Hematopoietic multipotent progenitor cell treated with erythropoietin and hydrocortisone succinate and interleukin-3 and kit ligand, for 15 days (in vitro differentiated cells): ENCODE data around the gene FOXQ1.
"Not testable (repeated sequence)": the region's sequence is repeated elsewhere in the genome, so short reads cannot be mapped to it uniquely, and the experiment has no call there.

Source experiments
- DNase-seq: peaks from one replicate; pipeline ENCODE4 v3.0.0-alpha.2; 2015; ENCODE audit warnings: low spot score

FOXQ1 gene

DNA sequence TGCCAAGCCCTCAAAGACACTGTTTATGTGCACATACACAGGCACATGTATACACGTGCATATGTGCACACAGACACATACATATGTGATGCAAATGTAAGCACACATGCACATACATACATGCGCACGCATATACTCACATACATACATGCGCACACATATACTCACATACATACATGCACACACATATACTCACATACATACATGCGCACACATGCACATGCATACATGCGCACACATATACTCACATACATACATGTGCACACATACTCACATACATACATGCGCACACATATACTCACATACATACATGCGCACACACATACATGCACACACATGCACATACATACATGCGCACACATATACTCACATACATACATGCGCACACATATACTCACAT is 20.5 kb upstream of the FOXQ1 start:
- no peak for DNase-seq

DNA sequence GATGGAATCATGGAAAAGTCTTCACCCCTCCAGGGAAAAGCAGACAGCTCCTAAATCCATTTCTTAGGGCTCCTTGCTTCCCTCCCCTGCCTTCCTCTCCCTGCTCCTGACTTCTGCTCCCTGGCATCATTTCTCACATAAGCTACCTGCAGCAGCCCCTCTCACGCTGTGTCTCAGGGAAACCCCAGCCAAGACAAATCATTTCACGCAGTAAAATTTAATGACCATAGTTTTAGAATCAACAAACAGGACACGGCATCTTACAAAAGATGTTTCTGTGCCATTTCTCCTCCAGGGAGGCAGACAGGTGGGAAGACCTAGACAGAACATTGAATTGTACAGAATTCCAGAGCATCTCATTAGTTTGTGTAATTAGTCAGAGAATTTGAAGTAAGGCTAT is 16.5 kb upstream of the FOXQ1 start:
- DNase-seq = no peak

DNA sequence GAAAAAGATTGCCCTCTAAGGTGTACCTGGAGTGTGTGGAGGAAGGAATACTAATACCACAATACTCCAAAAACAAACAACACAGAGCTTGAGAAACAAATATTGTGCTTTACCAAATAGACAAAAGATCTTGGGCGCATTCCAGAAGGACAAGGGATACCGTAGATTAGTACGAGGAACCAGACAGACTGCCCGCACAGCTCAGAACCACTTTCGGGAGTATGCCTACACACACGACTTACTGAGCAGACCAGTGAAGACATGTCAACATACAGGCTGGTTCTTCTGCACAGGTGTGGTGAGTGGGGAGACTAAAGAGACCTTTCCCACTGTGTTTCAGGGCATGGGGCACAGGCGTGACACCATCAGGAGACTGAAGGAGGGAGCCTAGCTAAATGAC is 15.8 kb upstream of the FOXQ1 start:
- DNase-seq = no peak

DNA sequence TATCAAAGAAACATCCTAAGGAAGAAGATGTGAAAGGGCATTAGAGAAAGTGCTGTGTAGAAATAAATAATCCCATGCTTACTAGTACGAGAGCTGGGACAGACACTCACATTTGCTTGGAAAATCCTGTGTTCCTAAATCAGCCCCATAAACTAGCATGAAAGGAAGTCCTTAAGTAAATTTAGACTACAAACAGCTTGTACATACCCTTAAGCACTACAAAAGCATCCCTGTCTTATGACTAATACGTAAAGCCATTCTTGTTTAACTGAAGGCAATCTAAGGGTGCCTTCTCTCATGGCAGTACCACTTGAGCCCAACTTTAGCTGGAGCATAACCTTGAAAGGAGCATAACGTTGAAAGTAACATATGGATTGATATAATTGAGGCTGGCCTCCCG is 15.4 kb upstream of the FOXQ1 start:
- no peak for DNase-seq

DNA sequence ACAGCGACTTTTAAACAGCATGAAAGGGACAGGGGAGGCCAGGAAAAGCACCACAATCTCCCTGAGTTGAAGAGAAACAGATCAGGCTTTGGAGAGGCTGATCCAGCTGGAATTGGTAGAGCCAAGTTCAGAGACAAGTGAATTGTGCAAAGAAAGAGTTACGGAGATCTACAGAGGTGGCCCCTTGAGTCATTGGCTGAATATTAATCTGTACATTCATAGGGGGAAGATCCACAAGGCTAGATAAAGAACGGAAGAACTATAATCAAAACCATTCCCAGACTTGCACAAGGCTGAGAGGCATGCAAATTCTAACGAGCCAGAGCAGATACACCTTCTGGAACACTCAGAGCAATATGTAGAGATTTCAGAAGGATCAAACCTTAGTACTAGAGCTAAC is 14.2 kb upstream of the FOXQ1 start:
- DNase-seq = no peak

DNA sequence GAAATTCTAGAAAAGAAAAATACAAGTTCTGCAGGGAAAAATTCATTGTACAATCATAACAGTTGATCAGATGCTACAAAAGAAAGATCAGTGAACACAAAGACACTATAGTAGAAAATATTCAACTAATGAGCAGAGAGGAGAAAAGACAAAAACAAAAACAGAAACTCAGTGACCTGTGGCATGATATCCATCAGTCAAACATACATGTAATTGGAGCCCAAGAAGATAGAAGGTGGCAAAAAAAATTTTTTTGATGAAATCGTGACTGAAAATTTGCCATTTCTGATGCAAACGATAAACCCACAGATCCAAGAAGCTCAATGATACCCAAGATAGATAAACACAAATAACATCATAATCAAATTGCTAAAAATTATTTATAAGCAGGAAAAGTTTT is 13.1 kb upstream of the FOXQ1 start:
- no peak for DNase-seq

DNA sequence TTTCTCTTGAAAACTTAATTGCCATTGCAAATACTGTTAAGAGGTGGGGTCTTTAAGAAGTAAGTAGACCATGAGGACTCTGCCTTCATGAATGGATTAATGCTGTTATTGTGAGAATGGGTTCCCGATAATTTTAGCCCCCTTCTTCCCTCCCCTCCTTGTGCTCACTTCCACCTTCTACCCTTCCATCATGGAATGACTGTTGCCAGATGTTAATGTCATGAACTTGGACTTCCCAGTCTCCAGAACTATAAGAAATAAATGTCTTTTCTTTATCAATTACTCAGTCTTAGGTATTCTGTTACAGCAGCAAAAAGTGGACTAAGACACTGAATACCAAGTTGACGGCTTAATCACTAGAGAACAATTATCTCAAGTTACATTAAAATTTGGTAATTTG is 5.8 kb upstream of the FOXQ1 start:
- no peak for DNase-seq

DNA sequence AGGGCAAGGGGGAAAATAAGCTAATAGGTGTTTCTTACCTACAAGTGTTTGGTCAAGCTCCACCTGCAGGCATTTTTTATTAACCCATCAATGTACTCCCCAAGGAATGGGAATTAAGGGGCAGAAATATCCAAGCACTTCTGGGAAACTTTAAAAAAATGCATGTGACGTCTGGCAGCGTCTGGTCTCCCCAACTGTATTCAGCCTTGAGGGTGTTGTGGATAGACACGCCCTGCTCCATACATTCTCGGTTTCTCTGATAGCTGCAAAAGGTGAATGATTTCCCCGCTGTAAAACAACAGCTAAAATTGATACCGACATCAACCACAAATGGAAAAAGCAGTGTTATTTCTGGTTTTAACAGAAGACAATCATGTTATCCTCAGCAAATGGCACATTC is 2.5 kb upstream of the FOXQ1 start:
- no peak for DNase-seq

DNA sequence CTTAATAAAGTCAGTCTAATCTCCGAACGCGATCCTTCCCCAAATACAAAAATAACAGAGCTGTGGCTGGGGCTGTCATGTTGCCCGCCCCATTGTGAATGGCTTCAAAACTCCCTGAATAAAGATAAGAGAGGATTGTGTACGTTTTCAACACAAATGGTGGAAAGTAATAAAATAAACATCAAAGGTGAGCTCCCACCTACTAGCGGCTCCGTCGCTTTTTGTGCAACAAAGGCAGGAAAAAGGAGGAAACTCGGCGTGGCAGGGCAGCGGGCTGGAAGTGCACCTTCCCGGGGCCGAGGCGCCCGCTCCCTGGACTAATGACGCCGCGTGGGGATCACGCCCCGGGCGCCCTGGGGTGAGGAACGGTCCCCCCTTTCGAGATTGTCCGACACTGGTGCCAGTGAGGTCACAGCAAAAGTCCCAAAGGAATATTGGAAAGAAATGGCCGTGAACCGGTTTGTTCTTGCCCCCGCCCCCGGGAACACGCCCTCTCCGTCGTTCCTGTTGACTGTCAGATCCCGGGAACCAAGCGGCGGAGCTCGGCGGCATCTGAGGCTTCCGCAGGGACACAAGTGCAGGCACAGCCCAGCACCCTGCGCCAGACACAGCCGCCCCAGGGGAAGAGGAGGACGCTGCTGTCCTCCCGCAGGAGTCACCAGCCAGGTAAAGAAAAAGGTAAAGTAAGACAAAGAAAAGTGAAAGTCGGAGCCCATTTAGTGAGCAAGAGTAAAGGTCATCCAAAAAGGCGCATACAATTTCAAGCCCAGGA is 1.1 kb upstream of the FOXQ1 start:
- DNase-seq = no peak

DNA sequence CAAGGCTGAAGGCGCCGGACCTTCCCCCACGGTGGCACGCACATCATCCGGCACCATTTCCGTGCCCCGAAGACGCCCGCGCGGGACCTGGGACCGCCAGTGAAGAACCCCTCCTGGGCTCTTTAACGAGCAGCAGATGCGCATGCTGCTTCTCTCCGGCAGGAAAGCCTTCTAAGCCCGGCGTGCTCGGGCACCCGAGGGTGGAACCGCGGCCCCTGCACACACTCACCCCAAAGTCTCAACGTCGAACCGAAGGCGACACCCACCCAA is 240 bp downstream of the FOXQ1 start:
- DNase-seq = no peak

DNA sequence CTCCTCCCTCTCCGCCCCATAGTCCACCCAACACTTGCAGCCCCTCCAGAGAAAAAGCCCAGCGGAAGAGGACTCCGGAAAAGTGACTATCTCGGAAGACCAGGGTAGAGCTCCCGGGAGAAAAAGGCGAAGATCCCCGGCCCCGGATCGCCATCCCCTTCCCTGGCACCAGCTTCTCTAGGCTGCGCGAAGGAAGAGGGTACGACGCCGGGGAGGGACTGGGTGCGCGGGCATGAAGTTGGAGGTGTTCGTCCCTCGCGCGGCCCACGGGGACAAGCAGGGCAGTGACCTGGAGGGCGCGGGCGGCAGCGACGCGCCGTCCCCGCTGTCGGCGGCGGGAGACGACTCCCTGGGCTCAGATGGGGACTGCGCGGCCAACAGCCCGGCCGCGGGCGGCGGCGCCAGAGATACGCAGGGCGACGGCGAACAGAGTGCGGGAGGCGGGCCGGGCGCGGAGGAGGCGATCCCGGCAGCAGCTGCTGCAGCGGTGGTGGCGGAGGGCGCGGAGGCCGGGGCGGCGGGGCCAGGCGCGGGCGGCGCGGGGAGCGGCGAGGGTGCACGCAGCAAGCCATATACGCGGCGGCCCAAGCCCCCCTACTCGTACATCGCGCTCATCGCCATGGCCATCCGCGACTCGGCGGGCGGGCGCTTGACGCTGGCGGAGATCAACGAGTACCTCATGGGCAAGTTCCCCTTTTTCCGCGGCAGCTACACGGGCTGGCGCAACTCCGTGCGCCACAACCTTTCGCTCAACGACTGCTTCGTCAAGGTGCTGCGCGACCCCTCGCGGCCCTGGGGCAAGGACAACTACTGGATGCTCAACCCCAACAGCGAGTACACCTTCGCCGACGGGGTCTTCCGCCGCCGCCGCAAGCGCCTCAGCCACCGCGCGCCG is 822 bp downstream of the FOXQ1 start:
- DNase-seq = no peak

DNA sequence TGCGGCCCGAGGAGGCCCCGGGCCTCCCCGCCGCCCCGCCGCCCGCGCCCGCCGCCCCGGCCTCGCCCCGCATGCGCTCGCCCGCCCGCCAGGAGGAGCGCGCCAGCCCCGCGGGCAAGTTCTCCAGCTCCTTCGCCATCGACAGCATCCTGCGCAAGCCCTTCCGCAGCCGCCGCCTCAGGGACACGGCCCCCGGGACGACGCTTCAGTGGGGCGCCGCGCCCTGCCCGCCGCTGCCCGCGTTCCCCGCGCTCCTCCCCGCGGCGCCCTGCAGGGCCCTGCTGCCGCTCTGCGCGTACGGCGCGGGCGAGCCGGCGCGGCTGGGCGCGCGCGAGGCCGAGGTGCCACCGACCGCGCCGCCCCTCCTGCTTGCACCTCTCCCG is 1.5 kb downstream of the FOXQ1 start:
- no peak for DNase-seq

DNA sequence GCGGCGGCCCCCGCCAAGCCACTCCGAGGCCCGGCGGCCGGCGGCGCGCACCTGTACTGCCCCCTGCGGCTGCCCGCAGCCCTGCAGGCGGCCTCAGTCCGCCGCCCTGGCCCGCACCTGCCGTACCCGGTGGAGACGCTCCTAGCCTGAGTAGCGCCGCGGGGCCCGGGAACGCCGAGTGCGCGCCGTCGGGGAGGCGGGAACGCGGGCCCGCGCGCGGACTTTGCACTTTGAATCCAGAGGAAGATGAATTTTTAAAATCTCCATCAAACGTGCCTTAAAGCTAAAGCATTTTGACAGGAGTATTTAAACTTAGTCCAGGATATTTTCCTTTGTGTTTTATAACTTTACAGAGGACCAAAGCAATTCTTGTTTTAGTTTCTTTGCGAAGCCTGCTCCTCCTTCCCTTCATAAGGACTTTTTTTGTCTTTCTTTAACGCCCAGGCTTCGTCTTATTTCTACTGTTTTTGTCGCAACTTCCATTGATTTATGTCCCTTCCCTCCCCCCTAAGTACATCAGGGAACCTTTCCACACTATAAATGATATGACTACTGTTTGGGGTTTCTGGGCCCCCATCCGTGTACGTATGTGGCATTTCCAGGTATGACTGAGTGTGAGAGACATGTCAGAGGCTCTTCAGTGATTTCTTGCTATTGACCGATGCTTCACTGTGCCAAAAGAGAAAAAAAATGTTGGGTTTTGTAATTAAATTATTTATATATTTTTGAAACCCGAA is 2.0 kb downstream of the FOXQ1 start:
- DNase-seq = no peak

DNA sequence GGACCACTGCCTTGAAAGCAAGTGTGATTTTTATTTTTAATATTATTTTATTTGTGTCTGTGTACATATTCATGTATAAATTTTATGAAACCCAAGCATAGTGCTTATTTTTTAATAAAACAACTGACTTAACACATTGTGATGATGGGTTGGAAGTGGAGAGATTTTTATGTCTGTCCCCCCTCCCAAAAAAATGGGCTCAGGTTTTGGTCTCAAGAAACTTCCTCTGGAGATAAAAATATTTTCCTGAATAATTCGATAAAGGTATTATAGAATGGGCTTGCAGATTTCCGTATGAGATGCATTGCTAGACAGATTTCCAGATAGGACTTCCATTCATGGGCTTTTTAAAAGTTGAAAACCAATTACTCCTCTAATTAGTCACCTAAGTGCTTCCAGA is 2.7 kb downstream of the FOXQ1 start:
- DNase-seq = no peak

DNA sequence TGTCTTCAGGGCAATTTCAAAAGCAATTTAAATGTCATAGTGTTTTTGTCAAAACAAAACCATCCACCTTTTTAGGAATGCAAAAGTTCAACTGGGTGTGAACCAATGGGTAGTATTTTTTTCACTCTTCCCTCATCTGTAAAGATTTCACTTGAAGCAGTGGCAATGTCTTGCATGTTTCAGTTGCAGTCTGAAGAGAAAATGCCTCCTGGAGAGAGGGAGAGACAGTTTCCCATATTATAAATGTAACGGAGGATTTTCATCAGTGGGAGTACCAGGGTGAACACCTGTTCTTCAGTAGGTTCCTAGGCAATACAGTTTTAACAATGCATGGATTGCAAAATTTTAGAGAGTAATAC is 3.3 kb downstream of the FOXQ1 start:
- no peak for DNase-seq

DNA sequence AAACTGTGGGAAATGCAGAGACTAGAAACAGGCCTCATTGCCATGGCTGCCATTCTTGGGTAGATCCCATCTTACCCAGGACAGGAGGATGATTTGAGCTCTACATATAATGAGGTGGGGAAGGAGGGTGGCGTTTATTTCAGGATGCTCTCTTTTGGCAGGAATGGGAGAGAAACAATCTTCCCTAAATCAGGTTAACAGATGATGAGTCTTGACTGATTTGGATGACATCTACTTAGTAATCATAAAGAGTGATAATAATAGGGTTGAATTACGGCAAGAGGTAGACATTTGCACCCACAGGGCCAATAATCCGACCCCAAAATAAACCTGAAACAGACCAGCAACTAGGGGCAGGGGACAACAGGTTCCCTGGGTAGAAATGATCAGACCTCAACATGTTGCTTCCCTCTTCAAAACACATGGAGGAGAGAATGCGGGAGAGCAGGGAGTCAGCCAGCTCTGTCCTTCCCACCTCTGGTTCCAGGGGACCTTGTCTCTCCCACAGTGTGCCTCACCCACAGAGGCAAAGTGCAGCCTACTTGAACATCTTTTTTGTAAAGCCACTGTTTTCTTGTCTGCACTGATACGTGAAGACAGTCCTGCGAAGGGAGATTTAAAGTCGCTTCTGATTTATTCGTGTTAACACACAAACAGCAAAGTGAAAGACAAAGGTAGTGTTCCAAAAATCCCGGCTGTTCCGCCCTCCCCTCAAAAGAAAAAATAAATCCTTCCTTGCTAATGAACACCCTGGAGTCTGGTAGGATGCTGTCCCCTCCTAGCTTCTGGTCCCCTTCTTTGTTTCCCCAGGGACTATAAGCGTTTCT is 3.9 kb downstream of the FOXQ1 start:
- DNase-seq = no peak

DNA sequence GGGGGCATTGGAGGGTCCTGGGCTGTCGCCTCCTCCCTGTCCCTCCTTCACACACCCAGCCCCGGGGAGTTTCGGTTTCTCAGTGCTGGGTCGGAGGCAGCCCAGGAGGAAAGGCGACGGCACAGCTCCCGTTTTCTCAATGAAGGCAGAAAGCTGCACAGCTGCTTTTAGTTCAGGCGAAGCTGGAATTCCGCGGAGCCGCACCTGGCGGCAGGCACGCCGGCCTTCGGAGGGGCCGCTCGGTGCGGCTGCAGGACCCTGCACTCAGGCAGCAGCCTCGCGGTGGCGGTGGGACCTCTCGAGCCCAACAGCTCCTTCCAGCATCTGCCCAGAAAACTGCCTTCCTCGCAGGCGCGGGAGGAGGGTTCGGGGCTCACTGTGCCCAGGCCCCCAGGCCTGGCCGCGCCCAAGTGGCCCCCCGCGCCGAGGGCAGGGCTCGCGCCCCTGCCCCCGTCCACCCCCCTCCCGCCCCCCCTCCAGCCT is 4.6 kb downstream of the FOXQ1 start:
- DNase-seq = no peak

DNA sequence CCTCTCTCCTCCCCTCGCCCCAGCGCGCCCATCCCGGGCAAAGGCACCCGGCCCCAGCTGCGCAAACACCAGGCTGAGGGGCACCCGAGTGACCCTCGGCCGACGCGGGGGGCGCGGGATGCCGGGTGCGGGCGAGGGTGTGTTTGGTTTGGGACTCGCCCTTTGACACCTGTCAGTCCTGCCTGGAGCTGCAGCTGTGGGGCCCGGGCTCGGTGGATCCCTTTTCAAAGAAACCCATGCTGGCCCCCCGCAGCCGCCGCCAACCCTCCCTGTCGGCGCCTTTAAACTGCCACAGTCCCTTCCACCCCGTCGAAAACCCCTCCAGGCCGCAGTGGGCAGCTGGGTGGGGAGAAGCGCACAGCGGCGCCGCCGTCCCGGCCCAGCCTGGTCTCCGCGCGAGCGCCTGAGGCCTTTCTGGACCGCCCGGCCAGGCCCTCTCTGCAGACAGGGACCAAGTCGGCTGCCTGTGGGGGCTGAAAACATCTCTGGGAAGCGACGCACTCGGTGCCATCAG is 5.5 kb downstream of the FOXQ1 start:
- DNase-seq = no peak

DNA sequence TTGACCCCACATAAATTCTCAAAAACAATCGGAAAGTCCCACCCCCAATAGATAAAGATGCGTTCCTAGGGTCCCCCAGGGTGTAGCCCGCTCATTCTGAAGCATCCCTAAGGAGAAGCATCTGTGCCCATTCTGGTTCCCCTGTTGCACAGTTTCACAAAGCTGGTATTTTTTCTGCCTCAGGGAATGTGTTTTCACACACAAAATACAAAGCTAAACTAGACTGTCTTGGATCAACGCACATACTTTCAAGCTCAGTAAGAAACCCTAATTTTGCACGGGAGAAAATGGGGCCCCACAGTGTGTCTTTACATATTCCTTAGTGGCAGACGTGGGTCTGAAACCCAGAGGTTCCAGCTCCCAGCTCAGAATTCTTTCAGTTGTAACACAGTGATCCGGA is 6.1 kb downstream of the FOXQ1 start:
- no peak for DNase-seq

DNA sequence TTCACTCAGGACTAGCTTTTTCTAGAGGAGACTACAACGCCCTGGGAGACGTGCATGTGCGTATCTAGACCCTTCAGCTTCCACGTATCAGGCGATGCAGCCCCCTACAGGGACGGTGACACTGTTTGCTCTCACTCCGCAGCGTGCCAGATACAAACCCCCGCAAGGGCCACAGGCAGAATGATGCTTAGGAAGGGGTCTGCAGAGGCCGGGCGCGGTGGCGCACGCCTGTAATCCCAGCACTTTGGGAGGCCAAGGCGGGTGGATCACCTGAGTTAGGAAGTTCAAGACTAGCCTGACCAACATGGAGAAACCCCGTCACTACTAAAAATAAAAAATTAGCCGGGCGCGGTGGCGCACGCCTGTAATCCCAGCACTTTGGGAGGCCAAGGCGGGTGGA is 6.7 kb downstream of the FOXQ1 start:
- not testable (repeated sequence) for DNase-seq

DNA sequence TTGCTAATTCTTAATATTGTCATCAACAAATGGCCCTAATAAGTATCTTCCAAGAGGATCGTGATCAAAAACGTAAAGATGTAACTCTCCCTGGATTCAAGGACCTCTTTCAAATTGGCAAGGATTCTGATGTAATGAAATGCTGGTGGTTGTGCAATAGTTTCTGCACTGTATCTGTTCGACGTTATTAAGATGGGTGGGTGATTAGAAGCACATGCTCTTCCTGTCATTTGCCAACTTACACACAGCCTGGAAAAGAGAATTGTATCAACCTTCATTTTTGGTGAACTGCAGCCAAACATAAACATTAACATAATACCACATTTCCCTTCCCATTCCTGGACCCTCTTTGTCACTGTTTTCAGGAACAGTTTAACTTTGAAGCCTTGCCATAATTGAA is 9.8 kb downstream of the FOXQ1 start:
- no peak for DNase-seq

DNA sequence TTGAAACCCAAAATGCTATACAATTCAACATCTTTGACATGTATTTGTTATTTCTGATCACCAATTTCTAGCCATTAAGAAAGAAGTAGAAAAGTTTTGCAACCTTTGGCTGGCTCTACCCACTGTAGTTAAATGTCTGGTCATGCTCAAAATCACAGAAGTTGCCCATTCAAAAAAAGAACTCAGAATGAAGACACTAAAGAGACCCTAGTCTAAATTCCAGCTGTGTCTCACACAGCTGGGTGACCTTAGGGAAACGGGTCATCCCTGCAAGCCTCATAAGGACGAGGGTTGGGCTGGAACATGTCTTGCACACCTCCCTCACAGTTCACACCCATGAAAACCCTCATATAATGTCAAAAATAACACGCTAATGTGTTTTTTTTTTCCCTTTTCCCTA is 10.3 kb downstream of the FOXQ1 start:
- no peak for DNase-seq
